ENCODE results near the gene MYO5B.

DNA sequence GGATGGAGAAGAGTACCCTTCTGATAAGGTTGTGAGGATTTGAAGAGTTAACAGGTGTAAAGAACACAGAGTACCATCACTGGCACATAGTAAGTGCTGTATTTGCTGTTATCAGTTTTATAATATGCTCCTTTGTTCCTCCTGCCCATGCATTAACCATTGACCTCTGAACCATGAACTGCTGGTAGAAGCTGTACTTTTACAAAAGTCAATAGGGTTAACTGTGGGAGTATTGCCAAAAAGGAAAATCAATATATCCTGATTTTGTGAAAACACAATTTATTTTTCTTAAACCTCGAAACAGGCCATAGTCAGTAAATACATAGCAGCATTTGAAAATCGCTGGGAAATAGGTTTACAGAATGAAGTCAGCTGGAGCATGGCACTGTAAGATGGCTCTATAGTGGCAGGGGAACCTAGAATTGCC lies 362.7 kb downstream of the MYO5B start:
- TF ChIP-seq CTCF (IDR thresholded peaks at IDR 0.05) (no peak), POLR2A (IDR thresholded peaks at IDR 0.05) (no peak)

Measured in lower leg skin (tissue), 3 donors.